ENCODE data around the gene C11orf98. TPM values are rescaled to one million over a fixed set of nuclear protein-coding genes. Genes with fewer than 3 reads are reported as not detected.
"Not testable (repeated sequence)": the region's sequence is repeated elsewhere in the genome, so short reads cannot be mapped to it uniquely, and the experiment has no call there.

The C11orf98 gene
- total and polyA plus RNA-seq, 12 donors: 25.8 to 210 (median 32.8) TPM

DNA sequence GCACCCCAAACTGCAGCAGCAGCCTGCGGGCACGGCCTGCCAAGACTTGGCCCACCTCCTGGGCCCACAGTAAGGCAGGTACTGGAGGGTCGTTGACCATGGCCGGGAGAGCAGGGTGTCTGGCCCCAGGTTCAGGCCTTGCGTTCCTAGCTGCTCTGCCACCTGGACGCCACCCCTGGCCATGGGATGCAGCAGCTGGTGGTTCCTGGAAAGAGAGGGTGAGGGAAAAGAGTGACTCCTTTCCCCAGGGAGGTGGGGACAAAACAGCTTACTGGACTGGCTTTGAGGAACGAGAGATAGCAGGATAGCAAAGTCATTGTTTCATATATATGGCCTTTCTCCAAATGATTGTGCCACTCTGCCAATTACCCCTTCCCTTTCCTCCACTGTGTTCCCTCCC lies 40.4 kb upstream of the C11orf98 start:
- no peak for ATAC-seq
- DNase-seq: no peak
- Histone ChIP-seq H3K27me3 (no peaks in the 10 kb centered on the region), H3K27ac (peak overlapping the region in 9 of 10 donors; percentile 70 to 91 (median 84)), H3K36me3 (peaks cover 0 to 25% (median 11%) of the 10 kb centered on the region in 9 donors), H3K4me1 (peaks cover 23 to 57% (median 39%) of the 10 kb centered on the region in 9 donors), H3K4me3 (peak overlapping the region in 9 of 10 donors; percentile 55 to 90 (median 73)), H3K9me3 (no peaks in the 10 kb centered on the region)
- intact Hi-C loops (cut with DNase I): loop anchor here in 3 of 10 donors (5.0 kb wide), 3 partner anchors 33 to 137 kb away; partner anchors contain the start of genes LBHD1 (in 2 of the 3), UQCC3 (in 2 of the 3), C11orf98 (in 1 of the 3) and CSKMT (in 1 of the 3)
- TF ChIP-seq, protein P1, sequence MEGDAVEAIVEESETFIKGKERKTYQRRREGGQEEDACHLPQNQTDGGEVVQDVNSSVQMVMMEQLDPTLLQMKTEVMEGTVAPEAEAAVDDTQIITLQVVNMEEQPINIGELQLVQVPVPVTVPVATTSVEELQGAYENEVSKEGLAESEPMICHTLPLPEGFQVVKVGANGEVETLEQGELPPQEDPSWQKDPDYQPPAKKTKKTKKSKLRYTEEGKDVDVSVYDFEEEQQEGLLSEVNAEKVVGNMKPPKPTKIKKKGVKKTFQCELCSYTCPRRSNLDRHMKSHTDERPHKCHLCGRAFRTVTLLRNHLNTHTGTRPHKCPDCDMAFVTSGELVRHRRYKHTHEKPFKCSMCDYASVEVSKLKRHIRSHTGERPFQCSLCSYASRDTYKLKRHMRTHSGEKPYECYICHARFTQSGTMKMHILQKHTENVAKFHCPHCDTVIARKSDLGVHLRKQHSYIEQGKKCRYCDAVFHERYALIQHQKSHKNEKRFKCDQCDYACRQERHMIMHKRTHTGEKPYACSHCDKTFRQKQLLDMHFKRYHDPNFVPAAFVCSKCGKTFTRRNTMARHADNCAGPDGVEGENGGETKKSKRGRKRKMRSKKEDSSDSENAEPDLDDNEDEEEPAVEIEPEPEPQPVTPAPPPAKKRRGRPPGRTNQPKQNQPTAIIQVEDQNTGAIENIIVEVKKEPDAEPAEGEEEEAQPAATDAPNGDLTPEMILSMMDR (IDR thresholded peaks at IDR 0.05): no peak
- 51 to 62% methylated on average over 7 of the region's 7 CpGs for WGBS, 2 donors

DNA sequence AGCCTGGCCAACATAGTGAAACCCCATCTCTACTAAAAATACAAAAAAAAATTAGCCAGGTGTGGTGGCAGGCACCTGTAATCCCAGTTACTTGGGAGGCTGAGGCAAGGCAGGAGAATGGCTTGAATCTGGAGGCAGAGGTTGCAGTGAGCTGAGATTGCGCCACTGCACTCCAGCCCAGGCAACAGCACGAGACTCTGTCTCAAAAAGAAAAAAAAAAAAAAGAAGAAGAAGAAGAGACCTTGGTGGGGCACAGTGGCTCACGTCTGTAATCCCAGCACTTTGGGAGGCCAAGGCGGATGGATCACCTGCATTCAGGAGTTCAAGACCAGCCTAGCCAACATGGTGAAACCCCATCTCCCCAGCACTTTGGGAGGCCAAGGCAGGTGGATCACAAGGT lies 38.9 kb upstream of the C11orf98 start:
- 81 to 98% methylated on average over 4 of the region's 4 CpGs for WGBS, 2 donors
- not testable (repeated sequence) for ATAC-seq

DNA sequence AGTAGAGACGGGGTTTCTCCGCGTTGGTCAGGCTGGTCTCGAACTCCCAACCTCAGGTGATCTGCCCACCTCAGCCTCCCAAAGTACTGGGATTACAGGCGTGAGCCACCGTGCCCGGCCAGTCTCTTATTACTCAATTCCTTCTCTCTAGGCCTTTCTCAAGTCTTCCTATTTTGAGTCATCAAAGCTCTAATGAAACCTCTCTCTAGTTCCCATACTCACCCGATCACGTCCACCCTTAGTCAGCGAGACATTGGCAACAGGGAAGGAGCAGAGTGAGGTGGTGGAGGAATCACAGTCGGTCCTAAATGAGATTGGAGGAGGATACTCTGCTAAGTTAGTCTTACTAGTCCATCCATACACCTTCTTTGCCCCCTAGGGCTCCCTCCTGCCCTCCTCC lies 37.2 kb upstream of the C11orf98 start:
- H3K9me3 ChIP-seq: no peaks in the 10 kb centered on the region
- ATAC-seq: no peak
- TF ChIP-seq, protein P1 (IDR thresholded peaks at IDR 0.05): no peak
- whole genome bisulfite sequencing, 2 donors: 89 to 93% methylated on average over 11 of the region's 11 CpGs
- DNase-seq: no peak
- H3K36me3 ChIP-seq: peaks cover 0 to 45% (median 11%) of the 10 kb centered on the region in 9 donors
- H3K27me3 ChIP-seq: no peaks in the 10 kb centered on the region
- intact Hi-C loops (cut with DNase I): no loop called here
- peaks cover 12 to 34% (median 20%) of the 10 kb centered on the region in 9 donors for H3K4me1 ChIP-seq
- H3K27ac ChIP-seq: peak overlapping the region in 1 of 10 donors; percentile 40
- H3K4me3 ChIP-seq: no peak overlapping the region

More for the DNA sequence above, 38.9 kb upstream of the C11orf98 start:
- intact Hi-C loops (cut with DNase I); H3K4me3 ChIP-seq; DNase-seq; H3K27me3 ChIP-seq; H3K27ac ChIP-seq; H3K9me3 ChIP-seq: not testable (repeated sequence)
- H3K4me1 ChIP-seq: peaks cover 17 to 47% (median 30%) of the 10 kb centered on the region in 9 donors
- H3K36me3 ChIP-seq: peaks cover 0 to 35% (median 11%) of the 10 kb centered on the region in 9 donors

DNA sequence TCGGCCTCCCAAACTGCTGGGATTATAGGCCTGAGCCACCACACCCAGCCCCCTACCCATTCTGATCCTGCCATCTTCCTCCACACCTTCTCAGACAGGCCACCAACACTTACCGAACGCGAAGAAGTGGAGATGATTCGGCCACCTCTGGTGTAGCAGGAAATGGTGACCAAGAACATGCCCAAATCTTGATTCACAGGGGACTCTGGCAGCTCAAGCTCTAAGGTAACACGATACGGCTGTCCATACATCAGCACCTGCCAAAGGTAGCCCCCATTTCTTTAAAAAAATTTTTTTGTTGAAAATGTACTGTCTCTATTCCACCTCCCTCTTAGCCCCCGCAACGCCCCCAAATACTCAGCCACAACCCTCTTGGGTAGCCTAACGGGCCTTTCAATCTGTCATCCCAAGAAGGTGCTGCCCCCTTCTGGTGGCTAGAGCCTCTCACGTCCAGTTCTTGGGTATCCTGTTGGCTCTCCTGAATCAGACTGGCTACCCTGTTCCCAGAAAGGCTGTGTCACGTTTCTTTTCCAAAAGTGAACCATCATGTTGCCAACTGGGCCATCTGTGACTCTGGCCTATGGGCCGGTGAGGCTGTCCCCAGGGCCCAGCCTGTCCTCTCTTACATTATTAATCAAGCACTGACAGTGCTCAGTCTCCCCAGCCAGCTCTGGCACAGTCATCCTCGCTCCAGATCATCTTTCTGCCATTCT lies 29.6 kb upstream of the C11orf98 start:
- peak; percentile 71 to 85 (median 78) for ATAC-seq
- whole genome bisulfite sequencing, 2 donors: 40 to 44% methylated on average over 14 of the region's 14 CpGs
- TF ChIP-seq, protein P1 (IDR thresholded peaks at IDR 0.05): peak; percentile 60 to 92 (median 87)

DNA sequence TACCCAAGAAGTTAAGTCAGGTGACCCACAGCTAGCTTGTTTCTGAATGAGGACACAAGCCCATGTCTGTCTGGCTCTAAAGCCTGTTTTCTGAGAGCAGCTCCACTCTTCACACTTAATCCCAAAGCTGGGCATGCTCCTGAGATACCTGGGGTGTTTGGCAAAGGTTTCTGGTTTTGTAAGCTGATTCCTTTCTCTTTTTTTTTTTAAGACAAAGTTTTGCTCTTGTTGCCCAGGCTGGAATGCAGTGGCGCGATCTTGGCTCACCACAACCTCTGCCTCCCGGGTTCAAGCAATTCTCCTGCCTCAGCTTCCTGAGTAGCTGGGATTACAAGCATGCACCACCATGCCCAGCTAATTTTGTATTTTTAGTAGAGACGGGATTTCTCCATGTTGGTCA lies 28.6 kb upstream of the C11orf98 start:
- intact Hi-C loops (cut with DNase I): loop anchor here (2.0 to 10.0 kb wide), 7 partner anchors 13 to 311 kb away; partner anchors contain the start of gene TUT1 (in 1 of the 10)
- not testable (repeated sequence) for H3K9me3 ChIP-seq, H3K4me3 ChIP-seq, H3K27ac ChIP-seq, H3K27me3 ChIP-seq, DNase-seq, ATAC-seq
- Histone ChIP-seq H3K36me3 (peaks cover 0 to 51% (median 17%) of the 10 kb centered on the region in 9 donors), H3K4me1 (peaks cover 0 to 31% (median 23%) of the 10 kb centered on the region in 9 donors)
- WGBS, 2 donors: 75 to 86% methylated on average over 4 of the region's 4 CpGs

More for the DNA sequence above, 29.6 kb upstream of the C11orf98 start:
- Histone ChIP-seq H3K27me3 (no peaks in the 10 kb centered on the region), H3K4me3 (no peak overlapping the region), H3K9me3 (no peaks in the 10 kb centered on the region), H3K36me3 (peaks cover 0 to 57% (median 17%) of the 10 kb centered on the region in 9 donors), H3K27ac (peak overlapping the region in 4 of 10 donors; percentile 15 to 44 (median 19)), H3K4me1 (peaks cover 0 to 22% (median 16%) of the 10 kb centered on the region in 9 donors)
- intact Hi-C loops (cut with DNase I): loop anchor here (2.0 to 10.0 kb wide), 7 partner anchors 14 to 312 kb away; partner anchors contain the start of gene TUT1 (in 1 of the 10)
- peak; percentile 71 to 84 for DNase-seq
